GM12878 (cell line): ENCODE data around the gene TBXAS1. TPM values are rescaled to one million over a fixed set of nuclear protein-coding genes. Genes with fewer than 3 reads are reported as not detected.

Source experiments
- ATAC-seq: fragments of 200-7000 bp; cut with Tn5 transposase; 3 replicates; pipeline ENCODE4 v1.9.1; 2020; ENCODE audit warnings: mild to moderate bottlenecking, moderate library complexity
- BruUV-seq: library from RNA; stranded (reverse); fragments of 400-500 nt; replicated peaks from 2 replicates; lab custom pipeline; 2021; lab: Mats Ljungman, UMichigan
- CTCF ChIA-PET: fragments of 300-600 bp; sonication (Branson Sonifier 250); formaldehyde crosslinking; extraction: SDS; loops from one replicate; lab custom pipeline; 2021; ENCODE audit warnings: inconsistent platforms; lab: Yijun Ruan, JAX
- POLR2A ChIA-PET: fragments of 350-600 bp; formaldehyde crosslinking; extraction: SDS; loops from one replicate; lab custom pipeline; 2021; ENCODE audit warnings: inconsistent platforms; lab: Charles Lee
- RAD21 ChIA-PET: fragments of 300-600 bp; sonication (Branson Sonifier 250); formaldehyde crosslinking; loops from one replicate; lab custom pipeline; 2023; ENCODE audit warnings: antibody characterized with exemption; ENCODE audit not compliant: unreplicated experiment; lab: Charles Lee
- SMC1A ChIA-PET: fragments of 300-600 bp; sonication (Branson Sonifier 250); formaldehyde crosslinking; loops from one replicate; lab custom pipeline; 2023; ENCODE audit not compliant: unreplicated experiment, uncharacterized antibody; lab: Charles Lee
- DNase-seq: peaks from one replicate; pipeline ENCODE4 v3.0.0-alpha.2; 2011; ENCODE audit warnings: low read depth, low spot score
- FAIRE-seq: peaks from 3 replicates; lab custom pipeline; 2011; peaks lifted over from hg19 to GRCh38; lab: Jason Lieb, UNC
- H2AFZ ChIP-seq: 2 replicates; pipeline ENCODE4 v1.6.0; 2011; ENCODE audit warnings: low read depth, low read length, control low read depth; ENCODE audit not compliant: control insufficient read depth
- H3K27ac ChIP-seq: 2 replicates; pipeline ENCODE4 v1.5.1; 2011; ENCODE audit warnings: control low read depth; ENCODE audit not compliant: control insufficient read depth, insufficient read depth
- H3K27me3 ChIP-seq, 2 experiments: replicated peaks in 1 of 2; 2 replicates each; pipeline versions ENCODE4 v1.6.0 to v1.6.1; 2011; ENCODE audit warnings: low read length in 1 of 2; ENCODE audit not compliant: control insufficient read depth in 2 of 2, insufficient read depth in 2 of 2
- H3K36me3 ChIP-seq, 2 experiments: 2 replicates each; pipeline ENCODE4 v1.5.1; 2011; ENCODE audit warnings: low read length in 1 of 2; ENCODE audit not compliant: control insufficient read depth in 2 of 2, insufficient read depth in 2 of 2
- H3K4me1 ChIP-seq: 2 replicates; pipeline ENCODE4 v1.6.1; 2011; ENCODE audit warnings: mild to moderate bottlenecking, low read length, moderate library complexity, mixed read lengths; ENCODE audit not compliant: control insufficient read depth, insufficient read depth
- H3K4me2 ChIP-seq: 2 replicates; pipeline ENCODE4 v1.6.0; 2011; ENCODE audit warnings: control low read depth; ENCODE audit not compliant: control insufficient read depth, insufficient read depth
- H3K4me3 ChIP-seq: fragments of 200-600 bp; sonication (generic); 2 replicates; pipeline ENCODE4 v1.5.1; 2016
- H3K79me2 ChIP-seq: 2 replicates; pipeline ENCODE4 v1.6.0; 2011; ENCODE audit warnings: low read length; ENCODE audit not compliant: control insufficient read depth, insufficient read depth
- H3K9ac ChIP-seq: 2 replicates; pipeline ENCODE4 v1.8.0; 2011; ENCODE audit warnings: low read length, control low read depth, mixed read lengths; ENCODE audit not compliant: control insufficient read depth, insufficient read depth
- H3K9me3 ChIP-seq: replicated peaks from 3 replicates; pipeline ENCODE4 v1.5.1; 2011; ENCODE audit warnings: mild to moderate bottlenecking, low read length; ENCODE audit not compliant: control insufficient read depth, insufficient read depth
- H4K20me1 ChIP-seq: 2 replicates; pipeline ENCODE4 v1.6.0; 2011; ENCODE audit not compliant: control insufficient read depth, insufficient read depth
- BHLHE40 ChIP-seq, 2 experiments: fragments of 450-650 bp in 1 of 2; IDR thresholded peaks; 2 replicates each; pipeline ENCODE4 v1.6.1; 2011 to 2017; ENCODE audit warnings: low read depth in 2 of 2, borderline replicate concordance in 1 of 2, improper control_type of control experiment in 1 of 2, low read length in 1 of 2, mild to moderate bottlenecking in 1 of 2
- BMI1 ChIP-seq: fragments of 450-650 bp; IDR thresholded peaks from 2 replicates; pipeline ENCODE4 v1.6.1; 2016; ENCODE audit warnings: mild to moderate bottlenecking, moderate library complexity, borderline replicate concordance
- CHD2 ChIP-seq: IDR thresholded peaks from 2 replicates; pipeline ENCODE4 v1.6.1; 2011; ENCODE audit warnings: low read depth, low read length, improper control_type of control experiment, borderline replicate concordance
- FOXM1 ChIP-seq: IDR thresholded peaks from 2 replicates; pipeline ENCODE4 v1.6.1; 2012; ENCODE audit warnings: low read depth, mild to moderate bottlenecking, inconsistent platforms, low read length, moderate library complexity
- IKZF2 ChIP-seq, 2 experiments: fragments of 450-650 bp; IDR thresholded peaks; 2 replicates each; pipeline ENCODE4 v1.6.1; 2017; ENCODE audit warnings: mild to moderate bottlenecking in 2 of 2, moderate library complexity in 2 of 2
- NFYA ChIP-seq: IDR thresholded peaks from 2 replicates; pipeline ENCODE4 v1.6.1; 2011; ENCODE audit warnings: low read depth, mild to moderate bottlenecking, low read length, improper control_type of control experiment, borderline replicate concordance
- POLR2AphosphoS2 ChIP-seq: IDR thresholded peaks from 2 replicates; pipeline ENCODE4 v1.6.1; 2011; ENCODE audit warnings: low read depth, mild to moderate bottlenecking, low read length, improper control_type of control experiment, moderate library complexity
- POU2F2 ChIP-seq: IDR thresholded peaks from 3 replicates; pipeline ENCODE4 v1.6.1; 2011; ENCODE audit warnings: low read depth, mild to moderate bottlenecking, low read length, borderline replicate concordance
- WGBS: methylation state at CpG from one replicate; pipeline ENCODE4 v1.1.6; 2016; ENCODE audit warnings: low lambda C conversion rate; ENCODE audit not compliant: insufficient replicate concordance, insufficient coverage; ENCODE audit errors: missing lambda C conversion rate; 5-methylcytosine and 5-hydroxymethylcytosine counted together
- in situ Hi-C: fragments of 300-500 bp; cut with MboI; formaldehyde crosslinking; loops from 9 replicates; pipeline ENCODE4 v1.14.3; 2018; ENCODE audit warnings: mixed read lengths
- intact Hi-C: fragments of 100-400 bp; cut with micrococcal nuclease; formaldehyde crosslinking; loops from one replicate; pipeline ENCODE4 v1.14.2; 2022; ENCODE audit not compliant: unreplicated experiment
- polyA plus RNA-seq, 11 experiments: library from polyadenylated mRNA; depleted of rRNA in 4 of 11; unstranded in 6 of 11; stranded (reverse) in 5 of 11; fragments of >200 nt; fragmentation: Nextera tagmentation in 4 of 11; fragmentation: Illumina TruSeq in 1 of 11; extraction: Ambion mirVana in 4 of 11; extraction: Trizol in 1 of 11; gene quantifications; 1 replicate in 1 of 11; 2 replicates in 10 of 11; pipeline versions ENCODE4 v1.2.1 to v1.2.3, GENCODE V29; 2011 to 2016; ENCODE audit warnings: inconsistent platforms in 2 of 11, missing spikeins in 2 of 11, low read depth in 1 of 11
- total RNA-seq, 4 experiments: library from RNA; depleted of rRNA in 3 of 4; stranded (reverse); fragments of >200 nt in 3 of 4; fragmentation: Illumina TruSeq in 1 of 4; extraction: Trizol in 1 of 4; gene quantifications; 2 replicates each; pipeline versions ENCODE4 v1.2.1 to v1.2.3, GENCODE V29; 2013 to 2021

The TBXAS1 gene
- total and polyA plus RNA-seq, 10 of the 15 experiments (the other 5 are each of a cell fraction or from before 2014, with no cell fraction given) = 1.5 to 32.7 (median 16.3) TPM

DNA sequence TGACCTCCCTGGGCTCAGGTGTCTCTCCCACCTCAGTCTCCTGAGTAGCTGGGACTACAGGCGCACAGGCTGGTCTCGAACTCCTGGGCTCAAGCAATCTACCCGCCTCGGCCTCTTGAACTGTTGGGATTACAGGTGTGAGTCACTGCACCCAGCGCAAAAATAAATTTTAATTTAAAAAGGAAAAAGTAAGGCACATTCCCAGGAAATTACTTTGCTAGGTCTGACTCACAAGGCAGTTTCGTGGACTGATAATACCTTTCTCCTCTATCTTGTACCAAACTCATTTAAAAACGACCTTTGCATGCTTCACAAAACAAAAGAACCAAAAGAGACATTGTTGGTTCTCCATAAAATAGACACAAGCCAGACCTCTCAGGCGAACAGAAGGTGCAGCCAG, 204.0 kb downstream of the TBXAS1 start:
- ChIA-PET CTCF (no interaction called here), SMC1A (no interaction called here), POLR2A (no interaction called here), RAD21 (no interaction called here)
- H3K4me1 ChIP-seq = peaks cover 4% of the 10 kb centered on the region
- intact Hi-C loops (no loop called here), in situ Hi-C loops (no loop called here)
- no peak overlapping the region for H3K27ac ChIP-seq
- peaks cover 3 to 8% of the 10 kb centered on the region in 2 experiments; a peak in 3 of 4 replicates for H3K36me3 ChIP-seq
- H2AFZ ChIP-seq = no peak overlapping the region
- FAIRE-seq (no peak), ATAC-seq (no peak), DNase-seq (no peak)
- no peaks in the 10 kb centered on the region for H3K79me2 ChIP-seq
- BruUV-seq = no TSS peak
- H3K4me3 ChIP-seq = no peak overlapping the region
- no peak overlapping the region for H3K4me2 ChIP-seq
- TF ChIP-seq FOXM1 = no peak
- H3K9ac ChIP-seq = no peak overlapping the region
- H3K9me3 ChIP-seq = no peaks in the 10 kb centered on the region
- H4K20me1 ChIP-seq = no peaks in the 10 kb centered on the region
- 85% methylated on average over 8 of the region's 8 CpGs for WGBS
- no peaks in the 10 kb centered on the region for H3K27me3 ChIP-seq

DNA sequence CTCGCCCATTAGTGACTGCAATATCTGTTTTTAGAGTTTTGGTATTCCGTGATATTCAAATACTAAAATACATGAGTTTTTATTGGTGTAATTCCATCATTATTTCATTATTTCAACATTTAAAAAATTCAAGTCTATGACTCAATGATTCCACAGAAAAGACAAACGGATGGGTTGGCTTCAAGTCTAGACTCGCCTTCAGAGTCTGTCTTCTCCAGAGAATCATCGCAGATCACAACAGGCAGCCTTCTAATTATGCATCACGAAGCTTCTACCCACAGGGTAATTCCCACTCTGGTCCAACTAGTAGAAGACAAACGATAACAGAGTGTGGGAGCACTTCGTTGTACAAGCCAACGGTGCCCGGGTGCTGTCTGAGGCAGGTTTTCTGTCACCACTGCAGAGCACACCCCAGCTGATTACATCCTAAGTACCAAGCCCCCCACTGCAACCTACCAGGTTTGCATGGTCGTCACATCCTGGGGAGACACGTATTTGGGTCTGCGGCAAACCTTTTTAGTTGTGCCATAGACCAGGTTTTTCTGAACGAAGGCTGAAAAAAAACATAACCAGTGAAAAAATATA, 204.8 kb downstream of the TBXAS1 start:
- no peak overlapping the region for H3K27ac ChIP-seq
- ChIA-PET CTCF (interaction anchor here (1.3 kb wide), 1 partner anchor 388 kb away, joined by 4 read pairs; no protein-coding TSS in a partner anchor), RAD21 (no interaction called here), SMC1A (interaction anchor here (1.1 kb wide), 1 partner anchor 23 kb away, joined by 5 read pairs; no protein-coding TSS in a partner anchor), POLR2A (no interaction called here)
- DNase-seq (no peak), FAIRE-seq (no peak), ATAC-seq (no peak)
- 94% methylated on average over 14 of the region's 14 CpGs for WGBS
- H3K4me3 ChIP-seq = no peak overlapping the region
- no peak overlapping the region for H2AFZ ChIP-seq
- intact Hi-C loops (no loop called here), in situ Hi-C loops (no loop called here)
- H3K9me3 ChIP-seq = no peaks in the 10 kb centered on the region
- H3K4me2 ChIP-seq = no peak overlapping the region
- no peak overlapping the region for H3K9ac ChIP-seq
- no peaks in the 10 kb centered on the region for H3K79me2 ChIP-seq
- H3K4me1 ChIP-seq = peaks cover 4% of the 10 kb centered on the region
- H3K27me3 ChIP-seq = no peaks in the 10 kb centered on the region
- H3K36me3 ChIP-seq = peaks cover 3 to 8% of the 10 kb centered on the region in 2 experiments; a peak in 3 of 4 replicates
- TF ChIP-seq CHD2 (no peak), BHLHE40 (IDR thresholded peaks at IDR 0.05; ENCODE audit: borderline replicate concordance in 1 of 2, low read depth in 2 of 2, low read length in 1 of 2) (no peak), NFYA (no peak), POU2F2 (no peak), IKZF2 (IDR thresholded peaks at IDR 0.05) (no peak), POLR2AphosphoS2 (no peak), BMI1 (no peak)
- BruUV-seq = no TSS peak
- peaks cover under 1% of the 10 kb centered on the region; the same call in 1 of the 2 replicates for H4K20me1 ChIP-seq
